ENCODE results near the gene PFKFB2. TPM values are rescaled to one million over a fixed set of nuclear protein-coding genes. Genes with fewer than 3 reads are reported as not detected.

Gene PFKFB2
- total and polyA plus RNA-seq, 2 of the 8 experiments (the other 6 are each of a cell fraction or from before 2014, with no cell fraction given): 6.7 to 19.1 TPM

GRCh38 chr1:207088161-207088560 is 35.1 kb downstream of the PFKFB2 start:
- CTCF ChIA-PET (ENCODE audit: partially characterized antibody): interaction anchor here (0.6 to 1.0 kb wide), 2 partner anchors 10 to 325 kb away, joined by 3 to 7 read pairs; no protein-coding TSS in a partner anchor
- Histone ChIP-seq H3K23ac (ENCODE audit: insufficient read length) (no peak overlapping the region), H2BK120ac (replicated peaks; ENCODE audit: low read depth, low read length) (no peak overlapping the region), H4K20me1 (replicated peaks in 1 of 2; ENCODE audit: control insufficient read depth in 1 of 2, insufficient read depth in 2 of 2, low read length in 2 of 2) (no peaks in the 10 kb centered on the region), H3K14ac (ENCODE audit: insufficient read length) (no peak overlapping the region), H3K4me2 (ENCODE audit: insufficient read depth in 1 of 2, low read depth in 2 of 2, low read length in 2 of 2) (no peak overlapping the region), H2AK5ac (ENCODE audit: low read depth, low read length) (no peak overlapping the region), H3K79me2 (ENCODE audit: control insufficient read depth in 1 of 2, insufficient read depth in 2 of 2, low read length in 2 of 2) (no peaks in the 10 kb centered on the region), H2BK15ac (ENCODE audit: low read length) (no peak overlapping the region), H3K18ac (ENCODE audit: extremely low read depth, low read length) (no peak overlapping the region), H3K4ac (replicated peaks; ENCODE audit: insufficient read length, low read depth, low read length) (no peak overlapping the region), H3K4me3 (ENCODE audit: extremely low read depth in 1 of 4, insufficient read depth in 2 of 4, low read depth in 3 of 4, low read length in 4 of 4) (no peak overlapping the region), H3K27me3 (replicated peaks in 1 of 4; ENCODE audit: control insufficient read depth in 3 of 4, extremely low read depth in 1 of 4, insufficient read depth in 3 of 4, low read length in 3 of 4) (no peaks in the 10 kb centered on the region), H3K9ac (replicated peaks in 1 of 4; ENCODE audit: extremely low read depth in 1 of 4, low read depth in 3 of 4, low read length in 3 of 4) (no peak overlapping the region), H3K4me1 (replicated peaks in 1 of 4; ENCODE audit: control insufficient read depth in 3 of 4, insufficient read depth in 4 of 4, low read length in 3 of 4) (peaks cover 0 to 3% (median 0%) of the 10 kb centered on the region in 4 experiments; a peak in 2 of 7 replicates), H3K36me3 (ENCODE audit: control insufficient read depth in 2 of 4, insufficient read depth in 4 of 4, low read length in 3 of 4) (no peaks in the 10 kb centered on the region; a peak in 1 of 8 replicates), H4K91ac (replicated peaks; ENCODE audit: insufficient read length, low read length) (no peak overlapping the region), H3K9me3 (ENCODE audit: insufficient read depth in 2 of 2, low read depth in 1 of 2, low read length in 1 of 2) (no peaks in the 10 kb centered on the region), H3K56ac (replicated peaks; ENCODE audit: insufficient read length, low read depth, low read length) (no peak overlapping the region), H3K27ac (ENCODE audit: low read depth, low read length) (no peak overlapping the region), H2BK20ac (ENCODE audit: low read length) (no peak overlapping the region), H4K8ac (ENCODE audit: extremely low read depth, insufficient read depth, low read length) (no peak overlapping the region), H3K23me2 (ENCODE audit: low read depth, low read length) (no peaks in the 10 kb centered on the region), H2AFZ (ENCODE audit: low read length) (no peak overlapping the region), H2BK12ac (ENCODE audit: low read depth, low read length) (no peak overlapping the region), H4K5ac (ENCODE audit: insufficient read length, low read depth, low read length) (no peak overlapping the region), H3K79me1 (ENCODE audit: low read depth, low read length) (no peaks in the 10 kb centered on the region), H2BK5ac (ENCODE audit: low read depth, low read length) (no peak overlapping the region)
- WGBS, 2 experiments (ENCODE audit: extremely low coverage in 1 of 2, insufficient coverage in 1 of 2, insufficient read length in 1 of 2, insufficient replicate concordance in 2 of 2, low coverage in 1 of 2, low lambda C conversion rate in 2 of 2, missing lambda C conversion rate in 1 of 2): 96% methylated on average over 2 of the region's 2 CpGs; no CpG with 5 or more reads in 1 of the 2 experiments
- TF ChIP-seq TEAD4 (IDR thresholded peaks at IDR 0.05; ENCODE audit: low read depth, low read length) (no peak), TCF12 (IDR thresholded peaks at IDR 0.05; ENCODE audit: low read depth, low read length) (no peak), TAF1 (IDR thresholded peaks at IDR 0.05; ENCODE audit: low read depth, low read length) (no peak), SP4 (IDR thresholded peaks at IDR 0.05; ENCODE audit: low read length) (no peak), SUZ12 (IDR thresholded peaks at IDR 0.05; ENCODE audit: low read length) (no peak), SIRT6 (IDR thresholded peaks at IDR 0.05; ENCODE audit: low read length) (no peak)
- no peak for DNase-seq (ENCODE audit: low read depth in 1 of 2, low spot score in 2 of 2)
- POLR2A ChIA-PET (ENCODE audit: partially characterized antibody): no interaction called here
- FAIRE-seq: no peak

Measured in H1 (cell line).